T-cell (primary cell): ENCODE measurements around the gene CDT1. TPM values are rescaled to one million over a fixed set of nuclear protein-coding genes. Genes with fewer than 3 reads are reported as not detected.
A peak's percentile ranks its signal among the peaks of the same experiment; 100 is the strongest.

ENCODE experiments used
- ATAC-seq, 4 experiments: fragments of 200-7000 bp in 3 of 4; fragments of 150-1000 bp in 1 of 4; cut with Tn5 transposase; replicated peaks in 1 of 4; 1 replicate in 3 of 4; 2 replicates in 1 of 4; pipeline ENCODE4 v1.10.0; 2021; ENCODE audit warnings: moderate library complexity in 3 of 4, mild to moderate bottlenecking in 2 of 4, moderate number of reproducible peaks in 1 of 4
- CTCF ChIA-PET, 2 donors: fragments of 300-600 bp; sonication (Branson Sonifier 250); formaldehyde crosslinking; loops; one replicate each; lab custom pipeline; 2022; ENCODE audit warnings: antibody characterized with exemption in 2 of 2; lab: Charles Lee
- POLR2A ChIA-PET, 2 donors: fragments of 300-600 bp; sonication (Branson Sonifier 250); formaldehyde crosslinking; loops; one replicate each; lab custom pipeline; 2022; ENCODE audit warnings: antibody characterized with exemption in 2 of 2; lab: Charles Lee
- DNase-seq, 35 experiments: peaks; one replicate each; pipeline versions ENCODE4 v3.0.0 to v3.0.0-alpha.2; 2013 to 2023
- H3K27ac ChIP-seq: one replicate; pipeline ENCODE4 v1.5.1; 2013; ENCODE audit warnings: low read length
- H3K27me3 ChIP-seq, 2 experiments: replicated peaks in 1 of 2; 1 replicate in 1 of 2; 2 replicates in 1 of 2; pipeline versions ENCODE4 v1.6.1 to v1.7.0; 2013; ENCODE audit warnings: low read length in 1 of 2, mixed read lengths in 1 of 2; ENCODE audit not compliant: control insufficient read depth in 2 of 2, insufficient read depth in 2 of 2; ENCODE audit errors: extremely low read depth in 1 of 2
- H3K36me3 ChIP-seq, 2 donors: 1 replicate in 1 of 2; 2 replicates in 1 of 2; pipeline versions ENCODE4 v1.6.1 to v1.7.0; 2013; ENCODE audit warnings: low read length in 1 of 2; ENCODE audit not compliant: control insufficient read depth in 2 of 2, insufficient read depth in 1 of 2; ENCODE audit errors: extremely low read depth in 1 of 2
- H3K4me1 ChIP-seq, 2 experiments: 1 replicate in 1 of 2; 2 replicates in 1 of 2; pipeline versions ENCODE4 v1.6.1 to v1.7.0; 2013; ENCODE audit warnings: low read length in 2 of 2, mixed read lengths in 1 of 2; ENCODE audit not compliant: insufficient read depth in 2 of 2, control insufficient read depth in 1 of 2; ENCODE audit errors: extremely low read depth in 1 of 2
- H3K4me3 ChIP-seq, 2 donors: 1 replicate in 1 of 2; 2 replicates in 1 of 2; pipeline versions ENCODE4 v1.5.1 to v1.7.0; 2013; ENCODE audit warnings: mild to moderate bottlenecking in 2 of 2, low read length in 1 of 2, moderate library complexity in 1 of 2; ENCODE audit not compliant: control insufficient read depth in 1 of 2; ENCODE audit errors: extremely low read depth in 1 of 2
- H3K9me3 ChIP-seq: 2 replicates; pipeline ENCODE4 v1.7.0; 2013
- H3K27ac Mint-ChIP-seq, 2 donors: one replicate each; pipeline ENCODE4 v1.8.0; 2020 to 2021; ENCODE audit warnings: mild to moderate bottlenecking in 2 of 2, mixed read lengths in 2 of 2
- H3K27me3 Mint-ChIP-seq, 2 donors: one replicate each; pipeline ENCODE4 v1.8.0; 2021 to 2022; ENCODE audit warnings: mixed read lengths in 2 of 2
- H3K36me3 Mint-ChIP-seq: one replicate; pipeline ENCODE4 v1.8.0; 2021; ENCODE audit warnings: mixed read lengths
- H3K4me1 Mint-ChIP-seq, 3 donors: one replicate each; pipeline ENCODE4 v1.8.0; 2020 to 2022; ENCODE audit warnings: mixed read lengths in 3 of 3, mild to moderate bottlenecking in 1 of 3
- H3K4me3 Mint-ChIP-seq, 3 donors: one replicate each; pipeline ENCODE4 v1.8.0; 2020 to 2022; ENCODE audit warnings: mild to moderate bottlenecking in 3 of 3, mixed read lengths in 3 of 3, moderate library complexity in 3 of 3
- H3K9me3 Mint-ChIP-seq, 3 donors: one replicate each; pipeline ENCODE4 v1.8.0; 2020 to 2022; ENCODE audit warnings: mixed read lengths in 3 of 3
- WGBS: methylation state at CpG from one replicate; pipeline ENCODE4 v1.1.5; 2013; ENCODE audit warnings: missing lambda C conversion rate; ENCODE audit not compliant: insufficient coverage; 5-methylcytosine and 5-hydroxymethylcytosine counted together
- total RNA-seq, 35 experiments: library from RNA in 6 of 35; stranded (reverse) in 6 of 35; fragments of 120-200 nt in 1 of 35; gene quantifications; one replicate each; pipeline versions ENCODE4 v1.2.1 to v1.2.4 and lab custom pipeline; 2013 to 2026

CDT1 gene
- total RNA-seq, 5 donors from 2014 or later (not counting 1 experiment from before 2014, with no cell fraction given) = 0.93 to 3.7 (median 1.5) TPM

DNA sequence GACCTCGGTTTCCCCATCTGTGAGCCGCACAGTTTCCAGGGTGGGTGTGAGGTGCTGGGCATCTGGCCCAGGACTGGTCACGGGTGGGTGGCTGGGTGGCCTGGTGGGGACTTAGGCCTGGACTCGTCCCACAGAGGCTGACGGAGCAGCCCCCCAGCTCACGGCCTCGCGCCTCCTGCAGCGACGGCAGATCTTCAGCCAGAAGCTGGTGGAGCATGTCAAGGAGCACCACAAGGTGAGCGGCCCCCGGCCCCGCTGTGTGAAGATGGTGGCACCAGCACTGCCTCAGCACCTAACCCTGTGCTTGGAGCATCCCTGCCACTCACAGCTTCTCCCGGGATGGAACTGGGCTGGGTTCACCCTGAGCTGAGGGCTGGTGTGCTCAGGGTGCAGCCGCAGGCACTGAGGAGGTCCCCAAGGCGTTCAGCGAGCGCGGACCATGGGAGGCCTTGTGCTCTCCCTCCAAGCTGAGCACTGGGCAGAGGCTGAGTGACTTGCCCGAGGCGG is 2.4 kb downstream of the CDT1 start:
- Mint-ChIP-seq H3K4me3 (no peak overlapping the region), H3K27me3 (no peaks in the 10 kb centered on the region), H3K36me3 (no peaks in the 10 kb centered on the region), H3K27ac (no peak overlapping the region), H3K4me1 (peaks cover 15 to 29% (median 21%) of the 10 kb centered on the region in 3 donors), H3K9me3 (no peaks in the 10 kb centered on the region)
- no peak overlapping the region for H3K27ac ChIP-seq
- POLR2A ChIA-PET = no interaction called here
- DNase-seq = no peak
- H3K36me3 ChIP-seq = peaks cover 8 to 14% of the 10 kb centered on the region in 2 donors
- no peak for ATAC-seq
- H3K27me3 ChIP-seq = peaks cover 0 to 6% of the 10 kb centered on the region in 2 experiments
- CTCF ChIA-PET = interaction anchor here in 1 of 2 donors (0.6 kb wide), 2 partner anchors 143 to 435 kb away, joined by 4 to 8 read pairs; partner anchors contain the start of gene MVD
- H3K4me1 ChIP-seq = peaks cover 4 to 53% of the 10 kb centered on the region in 2 experiments
- H3K9me3 ChIP-seq = no peaks in the 10 kb centered on the region
- 95% methylated on average over 19 of the region's 21 CpGs for WGBS
- no peak overlapping the region for H3K4me3 ChIP-seq

DNA sequence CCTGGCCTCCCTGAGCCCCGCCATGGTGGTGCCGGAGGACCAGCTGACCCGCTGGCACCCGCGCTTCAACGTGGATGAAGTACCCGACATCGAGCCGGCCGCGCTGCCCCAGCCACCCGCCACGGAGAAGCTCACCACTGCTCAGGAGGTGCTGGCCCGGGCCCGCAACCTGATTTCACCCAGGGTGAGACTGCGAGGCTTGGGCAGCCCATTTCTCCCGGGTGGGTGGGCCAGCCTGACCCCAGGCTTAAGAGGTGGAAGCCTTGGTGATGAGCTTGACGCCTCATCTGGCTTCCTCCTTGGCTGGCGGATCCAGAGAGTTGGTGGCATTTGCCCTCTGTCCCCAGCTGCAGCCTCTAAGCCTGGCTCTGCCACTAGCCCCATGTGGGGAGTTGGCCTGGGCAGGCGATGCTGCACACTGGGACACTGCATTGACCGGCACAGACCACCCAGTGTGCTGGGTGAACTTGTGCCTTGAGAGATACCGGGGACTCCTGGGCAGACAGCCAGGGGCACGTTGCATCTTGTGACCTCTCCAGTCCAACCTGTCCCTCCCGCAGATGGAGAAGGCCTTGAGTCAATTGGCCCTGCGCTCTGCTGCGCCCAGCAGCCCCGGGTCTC is 3.0 kb downstream of the CDT1 start:
- no peak for DNase-seq

DNA sequence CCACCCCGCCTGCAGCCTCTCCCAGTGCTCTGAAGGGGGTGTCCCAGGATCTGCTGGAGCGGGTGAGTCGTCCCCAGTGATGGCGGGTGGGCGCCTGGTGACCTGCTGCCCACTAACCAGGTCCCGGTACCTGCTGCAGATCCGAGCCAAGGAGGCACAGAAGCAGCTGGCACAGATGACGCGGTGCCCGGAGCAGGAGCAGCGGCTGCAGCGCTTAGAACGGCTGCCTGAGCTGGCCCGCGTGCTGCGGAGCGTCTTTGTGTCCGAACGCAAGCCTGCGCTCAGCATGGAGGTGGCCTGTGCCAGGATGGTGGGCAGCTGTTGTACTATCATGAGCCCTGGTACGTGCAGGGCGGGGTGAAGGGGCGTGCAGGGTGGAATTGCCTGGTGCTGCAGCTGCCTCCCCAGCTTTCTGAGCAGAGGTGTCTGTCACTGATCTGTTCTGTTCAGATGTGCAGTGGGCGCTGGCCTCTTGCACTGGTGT is 3.6 kb downstream of the CDT1 start:
- H3K4me1 Mint-ChIP-seq = peaks cover 12 to 25% (median 15%) of the 10 kb centered on the region in 3 donors
- DNase-seq = no peak
- Histone ChIP-seq H3K9me3 (no peaks in the 10 kb centered on the region), H3K27ac (no peak overlapping the region), H3K4me3 (no peak overlapping the region), H3K4me1 (peaks cover 4 to 50% of the 10 kb centered on the region in 2 experiments), H3K27me3 (peaks cover 0 to 6% of the 10 kb centered on the region in 2 experiments), H3K36me3 (peaks cover 8 to 14% of the 10 kb centered on the region in 2 donors)
- H3K27me3 Mint-ChIP-seq = no peaks in the 10 kb centered on the region
- H3K27ac Mint-ChIP-seq = no peak overlapping the region
- WGBS = 94% methylated on average over 24 of the region's 24 CpGs
- peak overlapping the region in 1 of 3 donors; percentile 31 for H3K4me3 Mint-ChIP-seq
- ChIA-PET CTCF (no interaction called here), POLR2A (interaction anchor here in 1 of 2 donors (0.5 kb wide), 1 partner anchor 40 kb away, joined by 3 read pairs; no protein-coding TSS in a partner anchor)
- H3K36me3 Mint-ChIP-seq = no peaks in the 10 kb centered on the region
- no peaks in the 10 kb centered on the region for H3K9me3 Mint-ChIP-seq
- no peak for ATAC-seq

More for the DNA sequence above, 3.0 kb downstream of the CDT1 start:
- no peak overlapping the region for H3K4me3 ChIP-seq
- Mint-ChIP-seq H3K9me3 (no peaks in the 10 kb centered on the region), H3K36me3 (no peaks in the 10 kb centered on the region), H3K27ac (no peak overlapping the region), H3K4me1 (peaks cover 12 to 26% (median 16%) of the 10 kb centered on the region in 3 donors), H3K4me3 (no peak overlapping the region), H3K27me3 (no peaks in the 10 kb centered on the region)
- ChIA-PET CTCF (interaction anchor here in 1 of 2 donors (0.6 kb wide), 2 partner anchors 143 to 434 kb away, joined by 4 to 8 read pairs; partner anchors contain the start of gene MVD), POLR2A (interaction anchor here in 1 of 2 donors (0.5 kb wide), 1 partner anchor 39 kb away, joined by 3 read pairs; no protein-coding TSS in a partner anchor)
- H3K36me3 ChIP-seq = peaks cover 8 to 14% of the 10 kb centered on the region in 2 donors
- no peaks in the 10 kb centered on the region for H3K9me3 ChIP-seq
- H3K4me1 ChIP-seq = peaks cover 4 to 56% of the 10 kb centered on the region in 2 experiments
- no peak overlapping the region for H3K27ac ChIP-seq
- 98% methylated on average over 27 of the region's 27 CpGs for WGBS
- ATAC-seq = no peak
- H3K27me3 ChIP-seq = peaks cover 0 to 6% of the 10 kb centered on the region in 2 experiments

DNA sequence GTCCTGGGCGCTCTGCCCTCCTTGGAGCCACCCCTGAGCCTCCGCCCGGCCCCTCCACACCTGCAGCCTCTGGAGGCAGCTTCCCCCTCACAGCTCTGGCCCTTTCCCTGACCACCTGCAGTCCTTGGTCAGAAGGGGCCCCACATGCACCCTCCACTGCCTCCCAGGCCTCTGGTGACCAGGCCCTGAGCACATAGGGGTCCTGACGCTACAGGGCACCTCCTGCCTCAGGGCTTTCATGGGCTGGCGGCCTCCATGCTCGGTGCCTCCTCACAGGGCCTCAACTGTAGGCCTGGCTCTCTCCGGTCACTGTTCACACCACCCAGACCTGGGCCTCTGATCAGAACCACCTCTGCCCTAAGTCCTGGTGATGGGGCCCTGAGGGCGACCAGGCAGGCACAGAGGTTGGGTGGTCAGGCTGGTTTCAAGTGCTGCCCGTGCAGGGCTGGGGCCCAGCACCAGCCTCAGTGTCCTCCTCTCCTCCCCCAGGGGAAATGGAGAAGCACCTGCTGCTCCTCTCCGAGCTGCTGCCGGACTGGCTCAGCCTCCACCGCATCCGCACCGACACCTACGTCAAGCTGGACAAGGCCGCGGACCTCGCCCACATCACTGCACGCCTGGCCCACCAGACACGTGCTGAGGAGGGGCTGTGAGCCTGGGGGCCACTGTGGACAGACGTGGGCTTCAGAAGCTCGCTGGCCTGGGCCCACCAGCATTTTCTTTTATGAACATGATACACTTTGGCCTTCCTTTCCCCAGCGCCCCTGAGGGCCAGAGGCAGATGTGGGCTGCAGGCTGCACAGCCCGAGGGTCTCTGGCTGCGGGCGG is 4.3 kb downstream of the CDT1 start:
- ChIA-PET POLR2A (no interaction called here), CTCF (no interaction called here)
- no peaks in the 10 kb centered on the region for H3K36me3 Mint-ChIP-seq
- Histone ChIP-seq H3K36me3 (peaks cover 8 to 14% of the 10 kb centered on the region in 2 donors), H3K4me1 (peaks cover 4 to 50% of the 10 kb centered on the region in 2 experiments), H3K9me3 (no peaks in the 10 kb centered on the region), H3K27ac (no peak overlapping the region), H3K4me3 (no peak overlapping the region), H3K27me3 (peaks cover 0 to 6% of the 10 kb centered on the region in 2 experiments)
- H3K9me3 Mint-ChIP-seq = no peaks in the 10 kb centered on the region
- peaks cover 12 to 25% (median 15%) of the 10 kb centered on the region in 3 donors for H3K4me1 Mint-ChIP-seq
- 89% methylated on average over 23 of the region's 26 CpGs for WGBS
- no peak for ATAC-seq
- peak overlapping the region in 1 of 3 donors; percentile 31 for H3K4me3 Mint-ChIP-seq
- no peak overlapping the region for H3K27ac Mint-ChIP-seq
- H3K27me3 Mint-ChIP-seq = no peaks in the 10 kb centered on the region
- DNase-seq = no peak

DNA sequence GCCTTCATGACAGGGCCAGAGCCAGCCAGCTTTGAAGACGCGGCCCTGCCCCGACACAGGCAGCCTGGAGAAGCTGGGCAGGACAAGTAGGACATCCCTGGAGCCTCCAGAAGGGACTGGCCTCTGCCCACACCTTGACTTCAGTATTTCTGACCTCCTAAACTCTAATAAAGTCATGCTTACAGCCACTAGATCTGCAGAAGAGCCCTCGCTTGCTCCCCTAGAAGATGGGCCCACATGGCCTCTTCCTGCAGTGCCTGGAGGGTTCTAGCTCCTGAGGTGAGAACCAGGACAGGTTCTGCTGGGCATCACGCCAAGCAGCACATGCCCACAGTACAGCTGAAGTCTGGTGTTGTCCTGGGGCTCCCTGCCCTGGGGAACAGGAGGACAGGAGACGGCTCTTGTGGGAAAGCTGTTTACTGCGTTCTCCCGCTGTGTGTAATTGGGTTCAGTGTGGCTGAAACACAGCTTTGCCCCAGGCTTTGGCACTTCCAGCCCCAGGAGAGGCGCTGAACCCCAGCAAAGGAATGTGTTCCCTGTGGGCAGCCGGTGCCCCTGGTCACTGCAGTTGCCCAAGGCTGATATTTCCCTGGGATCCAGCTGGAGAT is 5.6 kb downstream of the CDT1 start:
- ChIA-PET CTCF (no interaction called here), POLR2A (no interaction called here)
- DNase-seq (no peak), ATAC-seq (no peak)
- 82% methylated on average over 4 of the region's 10 CpGs for WGBS
- Histone ChIP-seq H3K4me3 (no peak overlapping the region), H3K27ac (no peak overlapping the region), H3K36me3 (peaks cover 8 to 14% of the 10 kb centered on the region in 2 donors), H3K9me3 (no peaks in the 10 kb centered on the region), H3K4me1 (peaks cover 4 to 46% of the 10 kb centered on the region in 2 experiments), H3K27me3 (peaks cover 0 to 5% of the 10 kb centered on the region in 2 experiments)
- no peaks in the 10 kb centered on the region for H3K27me3 Mint-ChIP-seq
- H3K9me3 Mint-ChIP-seq = no peaks in the 10 kb centered on the region
- peak overlapping the region in 1 of 2 donors; percentile 58 for H3K27ac Mint-ChIP-seq
- no peaks in the 10 kb centered on the region for H3K36me3 Mint-ChIP-seq
- H3K4me1 Mint-ChIP-seq = peaks cover 12 to 27% (median 14%) of the 10 kb centered on the region in 3 donors
- H3K4me3 Mint-ChIP-seq = peak overlapping the region; percentile 13 to 21 (median 15)
